Transverse colon (tissue), 4 donors: Measurements from ENCODE around the gene DICER1. TPM values are rescaled to one million over a fixed set of nuclear protein-coding genes. Genes with fewer than 3 reads are reported as not detected.

Source experiments
- DNase-seq: peaks from one replicate; pipeline ENCODE4 v3.0.0-alpha.2; 2019
- H3K27ac ChIP-seq, 4 donors: fragments of 200-600 bp; sonication (generic); 2 replicates each; pipeline ENCODE4 v1.5.1; 2016 to 2018; ENCODE audit warnings: inconsistent platforms in 4 of 4
- H3K27me3 ChIP-seq: fragments of 200-600 bp; sonication (generic); 2 replicates; pipeline ENCODE4 v1.5.1; 2017; ENCODE audit warnings: inconsistent platforms
- H3K36me3 ChIP-seq, 4 donors: fragments of 200-600 bp; sonication (generic); 2 replicates each; pipeline ENCODE4 v1.5.1; 2017 to 2019; ENCODE audit warnings: inconsistent platforms in 4 of 4
- H3K4me1 ChIP-seq, 4 donors: fragments of 200-600 bp; sonication (generic); 2 replicates each; pipeline ENCODE4 v1.5.1; 2017 to 2020; ENCODE audit warnings: inconsistent platforms in 4 of 4
- H3K4me3 ChIP-seq, 4 donors: fragments of 200-600 bp; sonication (generic); 1 replicate in 1 of 4; 2 replicates in 3 of 4; pipeline versions ENCODE4 v1.5.1 to v1.6.1; 2017 to 2019; ENCODE audit warnings: inconsistent platforms in 4 of 4
- H3K9me3 ChIP-seq, 2 donors: fragments of 200-600 bp; sonication (generic); 2 replicates each; pipeline ENCODE4 v1.5.1; 2017 to 2019; ENCODE audit warnings: inconsistent platforms in 2 of 2
- EP300 ChIP-seq: sonication (generic); formaldehyde crosslinking; IDR thresholded peaks from one replicate; pipeline ENCODE4 v1.6.1; 2017; ENCODE audit warnings: antibody characterized with exemption, low read depth
- POLR2A ChIP-seq: fragments of 450-650 bp; IDR thresholded peaks from one replicate; pipeline ENCODE4 v1.6.1; 2016; ENCODE audit warnings: antibody characterized with exemption, mild to moderate bottlenecking, moderate library complexity
- POLR2AphosphoS5 ChIP-seq, 3 donors: sonication (generic); formaldehyde crosslinking; IDR thresholded peaks; one replicate each; pipeline ENCODE4 v1.6.1; 2016; ENCODE audit warnings: antibody characterized with exemption in 3 of 3
- WGBS, 2 donors: methylation state at CpG; one replicate each; pipeline ENCODE4 v1.1.5; 2018; ENCODE audit warnings: low coverage in 1 of 2; 5-methylcytosine and 5-hydroxymethylcytosine counted together
- in situ Hi-C, 4 donors: fragments of 200-750 bp; cut with MboI; loops; one replicate each; pipeline versions ENCODE4 v1.15.0 to v1.15.1; 2017; ENCODE audit warnings: low sequenced_read_pairs in 3 of 4, low pct_ligation_motif_present in 1 of 4, low pct_unique_long_range_greater_than_20kb in 1 of 4
- intact Hi-C: fragments of 100-400 bp; cut with DNase I; formaldehyde crosslinking; loops from one replicate; pipeline ENCODE4 v1.15.1; 2023; ENCODE audit warnings: low total_unique reads
- total RNA-seq, 4 donors: library from RNA; depleted of rRNA; stranded (reverse); fragments of >200 nt; gene quantifications; one replicate each; pipeline ENCODE4 v1.1.0, GENCODE V29; 2016
- TF ChIP-seq, protein P1 (sequence below), 5 experiments: fragments of 200-600 bp in 3 of 5; fragments of 450-650 bp in 2 of 5; sonication (generic) in 3 of 5; IDR thresholded peaks; 1 replicate in 2 of 5; 2 replicates in 3 of 5; pipeline ENCODE4 v1.5.1; 2016 to 2017; ENCODE audit warnings: antibody characterized with exemption in 5 of 5, inconsistent platforms in 3 of 5, mild to moderate bottlenecking in 2 of 5, moderate library complexity in 1 of 5

DICER1 gene
- total RNA-seq, 4 donors from 2014 or later = 45.6 to 102 (median 71.4) TPM

DNA sequence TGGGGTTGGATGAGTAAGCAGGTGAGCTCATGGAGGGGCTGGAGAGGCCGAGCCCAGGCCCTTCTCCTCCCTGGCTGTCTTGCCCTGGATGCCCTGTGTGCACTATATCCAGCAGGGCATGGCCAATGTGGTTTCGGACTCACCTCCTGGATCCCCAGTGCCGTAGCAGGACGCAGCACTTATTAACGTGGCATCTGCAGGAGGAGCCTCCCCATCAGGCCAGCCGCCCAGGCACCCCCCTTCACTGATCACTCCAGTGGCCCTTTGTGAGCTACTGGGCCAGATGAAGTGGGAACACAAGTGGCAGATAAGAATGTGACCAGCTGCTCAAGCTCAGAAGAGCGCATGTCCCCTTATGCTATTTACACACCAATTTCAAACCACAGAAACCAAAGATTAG, 43.1 kb upstream of the DICER1 start:
- no peaks in the 10 kb centered on the region for H3K27me3 ChIP-seq
- H3K4me1 ChIP-seq = no peaks in the 10 kb centered on the region
- H3K36me3 ChIP-seq = peaks cover 0 to 17% (median 6%) of the 10 kb centered on the region in 4 donors
- no peak overlapping the region for H3K4me3 ChIP-seq
- TF ChIP-seq EP300 (no peak), POLR2AphosphoS5 (IDR thresholded peaks at IDR 0.05) (no peak), POLR2A (no peak)
- TF ChIP-seq, protein P1, sequence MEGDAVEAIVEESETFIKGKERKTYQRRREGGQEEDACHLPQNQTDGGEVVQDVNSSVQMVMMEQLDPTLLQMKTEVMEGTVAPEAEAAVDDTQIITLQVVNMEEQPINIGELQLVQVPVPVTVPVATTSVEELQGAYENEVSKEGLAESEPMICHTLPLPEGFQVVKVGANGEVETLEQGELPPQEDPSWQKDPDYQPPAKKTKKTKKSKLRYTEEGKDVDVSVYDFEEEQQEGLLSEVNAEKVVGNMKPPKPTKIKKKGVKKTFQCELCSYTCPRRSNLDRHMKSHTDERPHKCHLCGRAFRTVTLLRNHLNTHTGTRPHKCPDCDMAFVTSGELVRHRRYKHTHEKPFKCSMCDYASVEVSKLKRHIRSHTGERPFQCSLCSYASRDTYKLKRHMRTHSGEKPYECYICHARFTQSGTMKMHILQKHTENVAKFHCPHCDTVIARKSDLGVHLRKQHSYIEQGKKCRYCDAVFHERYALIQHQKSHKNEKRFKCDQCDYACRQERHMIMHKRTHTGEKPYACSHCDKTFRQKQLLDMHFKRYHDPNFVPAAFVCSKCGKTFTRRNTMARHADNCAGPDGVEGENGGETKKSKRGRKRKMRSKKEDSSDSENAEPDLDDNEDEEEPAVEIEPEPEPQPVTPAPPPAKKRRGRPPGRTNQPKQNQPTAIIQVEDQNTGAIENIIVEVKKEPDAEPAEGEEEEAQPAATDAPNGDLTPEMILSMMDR (IDR thresholded peaks at IDR 0.05) = no peak
- H3K9me3 ChIP-seq = peaks cover 0 to 3% of the 10 kb centered on the region in 2 donors
- intact Hi-C loops = no loop called here
- WGBS, 2 donors = 86% methylated on average over 7 of the region's 7 CpGs; no CpG with 5 or more reads in 1 of the 2 donors
- no peak overlapping the region for H3K27ac ChIP-seq
- DNase-seq = no peak
- in situ Hi-C loops = no loop called here

DNA sequence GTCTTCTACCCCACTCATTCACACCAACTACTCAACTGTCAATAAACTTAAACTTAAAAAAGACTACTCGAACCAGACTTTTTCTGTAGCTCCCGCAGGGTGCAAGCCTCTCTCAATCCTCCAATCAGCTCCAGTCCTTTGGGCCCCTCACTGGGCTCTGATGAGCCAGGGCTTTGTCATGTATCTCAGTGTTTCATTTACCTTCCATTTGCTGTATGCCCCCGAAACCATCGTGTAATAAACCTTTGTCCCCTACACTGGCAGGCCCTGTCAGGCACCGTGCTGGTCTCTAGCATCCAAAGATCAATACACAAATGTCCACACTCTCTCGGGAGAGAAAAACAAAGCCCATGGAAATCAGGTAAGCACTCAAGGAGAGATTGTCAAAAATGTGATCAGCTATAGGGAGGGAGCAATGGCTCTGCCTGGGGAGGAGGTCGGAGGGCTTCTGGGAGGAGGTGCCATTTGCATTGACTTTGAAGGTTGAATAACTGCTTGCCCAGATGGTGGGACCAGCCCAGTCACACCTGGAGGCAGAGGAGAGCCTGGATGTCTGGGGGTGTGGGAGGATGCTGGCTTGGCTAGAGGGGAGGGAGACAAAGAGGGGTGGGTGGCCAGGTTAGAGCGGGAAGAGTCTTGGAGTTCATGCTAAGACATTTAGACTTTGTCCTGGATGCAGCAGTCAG, 42.1 kb upstream of the DICER1 start:
- intact Hi-C loops (no loop called here), in situ Hi-C loops (no loop called here)
- H3K4me1 ChIP-seq = no peaks in the 10 kb centered on the region
- no peak for TF ChIP-seq EP300
- no peak for TF ChIP-seq POLR2A
- TF ChIP-seq POLR2AphosphoS5 (IDR thresholded peaks at IDR 0.05) = no peak
- TF ChIP-seq, protein P1 (IDR thresholded peaks at IDR 0.05) = no peak
- H3K27me3 ChIP-seq = no peaks in the 10 kb centered on the region
- H3K9me3 ChIP-seq = no peaks in the 10 kb centered on the region
- no peak overlapping the region for H3K4me3 ChIP-seq
- DNase-seq = no peak
- 87 to 96% methylated on average over 4 to 8 of the region's 8 CpGs for WGBS, 2 donors
- H3K36me3 ChIP-seq = peaks cover 0 to 17% (median 6%) of the 10 kb centered on the region in 4 donors
- H3K27ac ChIP-seq = no peak overlapping the region

DNA sequence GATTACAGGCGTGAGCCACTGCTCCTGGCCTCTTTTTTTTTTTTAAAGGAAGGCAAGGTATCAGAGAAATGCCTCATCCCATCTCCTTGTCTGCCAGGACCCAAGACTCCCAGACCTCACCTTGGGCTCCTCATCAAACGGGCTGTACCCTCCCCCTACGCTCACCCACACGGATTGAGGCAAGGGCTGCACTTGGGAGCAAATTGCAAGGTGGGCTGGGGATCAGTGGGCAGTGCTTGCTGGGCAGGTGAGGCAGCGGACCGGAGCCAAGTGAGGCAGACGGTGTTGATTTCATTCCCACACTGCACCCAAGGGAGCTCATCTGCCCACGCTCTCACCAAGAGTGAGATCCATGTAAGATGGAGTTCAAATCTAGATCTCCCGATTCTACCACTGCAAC, 41.0 kb upstream of the DICER1 start:
- intact Hi-C loops = no loop called here
- TF ChIP-seq, protein P1 (IDR thresholded peaks at IDR 0.05) = no peak
- no peak for TF ChIP-seq POLR2A
- no peak for TF ChIP-seq EP300
- no peak for TF ChIP-seq POLR2AphosphoS5 (IDR thresholded peaks at IDR 0.05)

DNA sequence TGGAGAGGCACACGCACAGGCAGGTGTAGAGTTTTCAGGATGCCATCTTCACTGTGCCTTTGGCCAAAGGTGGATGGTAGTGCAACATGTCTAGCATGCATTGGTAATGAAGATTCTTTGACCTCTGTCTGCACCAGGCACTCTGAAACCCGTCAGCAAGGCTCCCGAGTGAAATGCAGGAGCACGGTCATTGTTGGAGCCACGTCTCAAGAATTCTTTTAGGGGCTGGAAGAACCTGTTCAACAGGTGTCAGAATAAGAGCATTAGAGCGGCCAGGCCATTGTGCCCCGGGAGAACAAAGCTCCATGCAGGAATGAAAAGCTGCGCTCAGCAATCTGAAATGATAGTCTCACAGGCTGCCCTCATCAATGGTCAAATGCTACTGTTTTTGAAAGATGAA, 40.2 kb upstream of the DICER1 start:
- in situ Hi-C loops (no loop called here), intact Hi-C loops (no loop called here)
- no peaks in the 10 kb centered on the region for H3K9me3 ChIP-seq
- H3K27ac ChIP-seq = no peak overlapping the region
- DNase-seq = no peak
- H3K4me1 ChIP-seq = no peaks in the 10 kb centered on the region
- WGBS, 2 donors = 47 to 67% methylated on average over 7 to 8 of the region's 8 CpGs
- TF ChIP-seq POLR2AphosphoS5 (IDR thresholded peaks at IDR 0.05) (no peak), POLR2A (no peak), EP300 (no peak)
- TF ChIP-seq, protein P1 (IDR thresholded peaks at IDR 0.05) = no peak
- H3K36me3 ChIP-seq = no peaks in the 10 kb centered on the region
- no peak overlapping the region for H3K4me3 ChIP-seq
- H3K27me3 ChIP-seq = no peaks in the 10 kb centered on the region

More for the DNA sequence above, 41.0 kb upstream of the DICER1 start:
- 92 to 100% methylated on average over 1 to 9 of the region's 9 CpGs for WGBS, 2 donors
- in situ Hi-C loops = no loop called here
- Histone ChIP-seq H3K27me3 (no peaks in the 10 kb centered on the region), H3K36me3 (peaks cover 0 to 7% (median 1%) of the 10 kb centered on the region in 4 donors), H3K4me3 (no peak overlapping the region), H3K4me1 (no peaks in the 10 kb centered on the region), H3K27ac (no peak overlapping the region), H3K9me3 (no peaks in the 10 kb centered on the region)
- no peak for DNase-seq
